Measurements from ENCODE around the gene NKIRAS1. TPM values are rescaled to one million over a fixed set of nuclear protein-coding genes. Genes with fewer than 3 reads are reported as not detected.
"Not testable (repeated sequence)": the region's sequence is repeated elsewhere in the genome, so short reads cannot be mapped to it uniquely, and the experiment has no call there.

NKIRAS1 gene
- total and polyA plus RNA-seq, 7 experiments from 2014 or later = 2.2 to 6.4 (median 3.6) TPM

- peaks cover 11 to 40% (median 25%) of the 10 kb centered on the region in 5 donors for H3K36me3 Mint-ChIP-seq
- H3K27ac ChIP-seq (ENCODE audit: low read depth, low read length) = peak overlapping the region; percentile 83
- peak overlapping the region; percentile 92 to 100 (median 98) for H3K4me3 Mint-ChIP-seq
- H3K9me3 Mint-ChIP-seq = no peaks in the 10 kb centered on the region
- ATAC-seq (peak; percentile 50), DNase-seq (no peak)
- H3K4me3 ChIP-seq (ENCODE audit: low read length) = peak overlapping the region; percentile 88
- H3K4me1 ChIP-seq (ENCODE audit: control insufficient read depth in 2 of 2, insufficient read depth in 2 of 2, low read length in 2 of 2) = peaks cover 14 to 18% of the 10 kb centered on the region in 2 donors
- CTCF ChIA-PET = interaction anchor here (0.6 to 1.3 kb wide), 5 partner anchors 28 to 84 kb away, joined by 3 to 7 read pairs (median 3); no protein-coding TSS in a partner anchor
- H3K27ac Mint-ChIP-seq = peak overlapping the region; percentile 97 to 99 (median 98)
- no peaks in the 10 kb centered on the region for H3K9me3 ChIP-seq (ENCODE audit: control insufficient read depth in 2 of 3, low read length in 3 of 3)
- H3K27me3 ChIP-seq (ENCODE audit: control insufficient read depth in 2 of 2, insufficient read depth in 2 of 2, low read length in 2 of 2) = no peaks in the 10 kb centered on the region
- H3K36me3 ChIP-seq (ENCODE audit: control insufficient read depth in 2 of 3, insufficient read depth in 3 of 3, low read length in 3 of 3) = peaks cover 0 to 35% (median 22%) of the 10 kb centered on the region in 3 experiments
- H3K27me3 Mint-ChIP-seq = peaks cover 0 to 4% (median 0%) of the 10 kb centered on the region in 5 donors
- POLR2A ChIA-PET = interaction anchor here (0.6 to 5.9 kb wide), 21 partner anchors 9 to 1873 kb away, joined by 3 to 86 read pairs (median 5); partner anchors contain the start of genes OXSM and UBE2E2
- H3K4me1 Mint-ChIP-seq = peaks cover 33 to 52% (median 49%) of the 10 kb centered on the region in 7 donors
- intact Hi-C loops (cut with micrococcal nuclease) = loop anchor here (1.0 to 10.0 kb wide), 7 partner anchors 28 to 1868 kb away; partner anchors contain the start of genes NGLY1 (in 2 of the 2), TOP2B (in 2 of the 2) and UBE2E2 (in 2 of the 2)
Observed at GRCh38 chr3:23916152-23916885, 471 bp downstream of the NKIRAS1 start.

GRCh38 chr3:23915537-23916108 is 1.2 kb downstream of the NKIRAS1 start:
- H3K27me3 Mint-ChIP-seq = peaks cover 0 to 4% (median 0%) of the 10 kb centered on the region in 5 donors
- intact Hi-C loops (cut with micrococcal nuclease) = loop anchor here (1.0 to 10.0 kb wide), 7 partner anchors 27 to 1869 kb away; partner anchors contain the start of genes NGLY1 (in 2 of the 2), TOP2B (in 2 of the 2) and UBE2E2 (in 2 of the 2)
- no peaks in the 10 kb centered on the region for H3K9me3 ChIP-seq (ENCODE audit: control insufficient read depth in 2 of 3, low read length in 3 of 3)
- peak overlapping the region in 7 of 9 donors; percentile 21 to 99 (median 98) for H3K27ac Mint-ChIP-seq
- peak overlapping the region; percentile 92 to 100 (median 98) for H3K4me3 Mint-ChIP-seq
- H3K36me3 ChIP-seq (ENCODE audit: control insufficient read depth in 2 of 3, insufficient read depth in 3 of 3, low read length in 3 of 3) = peaks cover 0 to 31% (median 22%) of the 10 kb centered on the region in 3 experiments
- ATAC-seq (no peak), DNase-seq (no peak)
- H3K27ac ChIP-seq (ENCODE audit: low read depth, low read length) = peak overlapping the region; percentile 83
- peaks cover 14 to 18% of the 10 kb centered on the region in 2 donors for H3K4me1 ChIP-seq (ENCODE audit: control insufficient read depth in 2 of 2, insufficient read depth in 2 of 2, low read length in 2 of 2)
- peaks cover 11 to 37% (median 26%) of the 10 kb centered on the region in 5 donors for H3K36me3 Mint-ChIP-seq
- no peaks in the 10 kb centered on the region for H3K9me3 Mint-ChIP-seq
- ChIA-PET CTCF (interaction anchor here (0.6 to 1.3 kb wide), 3 partner anchors 27 to 85 kb away, joined by 3 to 10 read pairs (median 7); no protein-coding TSS in a partner anchor), POLR2A (interaction anchor here (0.6 to 5.9 kb wide), 5 partner anchors 8 to 712 kb away, joined by 3 to 86 read pairs (median 9); partner anchors contain the start of gene UBE2E2)
- no peaks in the 10 kb centered on the region for H3K27me3 ChIP-seq (ENCODE audit: control insufficient read depth in 2 of 2, insufficient read depth in 2 of 2, low read length in 2 of 2)
- H3K4me3 ChIP-seq (ENCODE audit: low read length) = no peak overlapping the region
- H3K4me1 Mint-ChIP-seq = peaks cover 33 to 52% (median 49%) of the 10 kb centered on the region in 7 donors

GRCh38 chr3:23913873-23914743 is 2.7 kb downstream of the NKIRAS1 start:
- Histone ChIP-seq H3K9me3 (ENCODE audit: control insufficient read depth in 2 of 3, low read length in 3 of 3) (no peaks in the 10 kb centered on the region), H3K4me3 (ENCODE audit: low read length) (no peak overlapping the region), H3K27ac (ENCODE audit: low read depth, low read length) (no peak overlapping the region), H3K27me3 (ENCODE audit: control insufficient read depth in 2 of 2, insufficient read depth in 2 of 2, low read length in 2 of 2) (no peaks in the 10 kb centered on the region), H3K4me1 (ENCODE audit: control insufficient read depth in 2 of 2, insufficient read depth in 2 of 2, low read length in 2 of 2) (peaks cover 14 to 18% of the 10 kb centered on the region in 2 donors), H3K36me3 (ENCODE audit: control insufficient read depth in 2 of 3, insufficient read depth in 3 of 3, low read length in 3 of 3) (peaks cover 0 to 21% (median 14%) of the 10 kb centered on the region in 3 experiments)
- Mint-ChIP-seq H3K4me1 (peaks cover 26 to 40% (median 36%) of the 10 kb centered on the region in 7 donors), H3K27me3 (peaks cover 0 to 4% (median 0%) of the 10 kb centered on the region in 5 donors), H3K4me3 (peak overlapping the region in 1 of 10 donors; percentile 92), H3K27ac (peak overlapping the region in 1 of 9 donors; percentile 2), H3K36me3 (peaks cover 10 to 31% (median 22%) of the 10 kb centered on the region in 5 donors), H3K9me3 (no peaks in the 10 kb centered on the region)
- no peak for ATAC-seq
- intact Hi-C loops (cut with micrococcal nuclease) = loop anchor here (10.0 kb wide), 3 partner anchors 709 to 1871 kb away; partner anchors contain the start of genes UBE2E2 (in 2 of the 2), NGLY1 (in 1 of the 2) and TOP2B (in 1 of the 2)
- CTCF ChIA-PET = interaction anchor here (0.7 kb wide), 1 partner anchor 26 kb away, joined by 3 read pairs; no protein-coding TSS in a partner anchor
- POLR2A ChIA-PET = no interaction called here
- no peak for DNase-seq

DNA sequence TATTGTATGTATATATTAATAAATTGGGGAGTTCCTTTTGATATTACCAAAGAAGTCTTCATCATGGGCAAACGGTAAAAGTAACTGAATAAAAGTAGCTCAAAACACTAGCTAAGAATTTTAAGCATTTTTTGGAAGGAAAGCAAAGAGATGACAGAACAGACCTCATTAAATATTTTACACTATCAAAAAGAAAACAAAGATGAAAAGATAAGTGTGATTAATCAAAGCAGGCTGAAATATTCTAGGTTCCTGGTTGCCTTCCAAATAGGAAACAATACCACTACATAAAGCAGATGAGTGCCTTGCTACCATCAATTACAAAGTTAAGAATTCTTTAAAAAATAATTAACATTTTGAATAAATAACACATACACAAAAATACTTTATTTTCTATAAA is 3.6 kb downstream of the NKIRAS1 start:
- intact Hi-C loops (cut with micrococcal nuclease) = loop anchor here (10.0 kb wide), 3 partner anchors 708 to 1872 kb away; partner anchors contain the start of genes UBE2E2 (in 2 of the 2), NGLY1 (in 1 of the 2) and TOP2B (in 1 of the 2)
- peaks cover 0 to 4% (median 0%) of the 10 kb centered on the region in 5 donors for H3K27me3 Mint-ChIP-seq
- CTCF ChIA-PET = no interaction called here
- H3K27ac Mint-ChIP-seq = no peak overlapping the region
- ATAC-seq = no peak
- DNase-seq = no peak
- peaks cover 0 to 12% (median 6%) of the 10 kb centered on the region in 3 experiments for H3K36me3 ChIP-seq (ENCODE audit: control insufficient read depth in 2 of 3, insufficient read depth in 3 of 3, low read length in 3 of 3)
- peaks cover 17 to 31% (median 26%) of the 10 kb centered on the region in 7 donors for H3K4me1 Mint-ChIP-seq
- no peak overlapping the region for H3K4me3 Mint-ChIP-seq
- no peak overlapping the region for H3K4me3 ChIP-seq (ENCODE audit: low read length)
- H3K9me3 ChIP-seq (ENCODE audit: control insufficient read depth in 2 of 3, low read length in 3 of 3) = no peaks in the 10 kb centered on the region
- no peaks in the 10 kb centered on the region for H3K9me3 Mint-ChIP-seq
- POLR2A ChIA-PET = no interaction called here
- H3K4me1 ChIP-seq (ENCODE audit: control insufficient read depth in 2 of 2, insufficient read depth in 2 of 2, low read length in 2 of 2) = peaks cover 9% of the 10 kb centered on the region in 2 donors
- H3K27me3 ChIP-seq (ENCODE audit: control insufficient read depth in 2 of 2, insufficient read depth in 2 of 2, low read length in 2 of 2) = no peaks in the 10 kb centered on the region
- H3K27ac ChIP-seq (ENCODE audit: low read depth, low read length) = no peak overlapping the region
- peaks cover 6 to 22% (median 12%) of the 10 kb centered on the region in 5 donors for H3K36me3 Mint-ChIP-seq

- H3K9me3 ChIP-seq (ENCODE audit: control insufficient read depth in 2 of 3, low read length in 3 of 3); H3K4me3 Mint-ChIP-seq; H3K27ac ChIP-seq (ENCODE audit: low read depth, low read length); H3K9me3 Mint-ChIP-seq; POLR2A ChIA-PET; H3K4me1 ChIP-seq (ENCODE audit: control insufficient read depth in 2 of 2, insufficient read depth in 2 of 2, low read length in 2 of 2); H3K27ac Mint-ChIP-seq; H3K27me3 ChIP-seq (ENCODE audit: control insufficient read depth in 2 of 2, insufficient read depth in 2 of 2, low read length in 2 of 2); H3K36me3 ChIP-seq (ENCODE audit: control insufficient read depth in 2 of 3, insufficient read depth in 3 of 3, low read length in 3 of 3); H3K4me3 ChIP-seq (ENCODE audit: low read length); H3K27me3 Mint-ChIP-seq; ATAC-seq; DNase-seq; CTCF ChIA-PET: not testable (repeated sequence)
- intact Hi-C loops (cut with micrococcal nuclease) = loop anchor here (10.0 kb wide), 3 partner anchors 708 to 1872 kb away; partner anchors contain the start of genes UBE2E2 (in 2 of the 2), NGLY1 (in 1 of the 2) and TOP2B (in 1 of the 2)
- Mint-ChIP-seq H3K4me1 (peaks cover 15 to 23% (median 20%) of the 10 kb centered on the region in 7 donors), H3K36me3 (peaks cover 0 to 14% (median 5%) of the 10 kb centered on the region in 5 donors)
Observed at GRCh38 chr3:23912335-23912734, 4.5 kb downstream of the NKIRAS1 start.
